ENCODE measurements around the gene LRFN3.

- TF ChIP-seq EZH2phosphoT487 (IDR thresholded peaks at IDR 0.05) (no peak), CTCF (IDR thresholded peaks at IDR 0.05) (no peak)
Measured at GRCh38 chr19:35988824-35989223, 52.6 kb downstream of the LRFN3 start.

Data from neural progenitor cell (in vitro differentiated cells).